Measurements from ENCODE around the gene UGT1A10. TPM values are rescaled to one million over a fixed set of nuclear protein-coding genes. Genes with fewer than 3 reads are reported as not detected.
A peak's percentile ranks its signal among the peaks of the same experiment; 100 is the strongest.
"Not testable (repeated sequence)": the region's sequence is repeated elsewhere in the genome, so short reads cannot be mapped to it uniquely, and the experiment has no call there.

UGT1A10 gene
- total and polyA plus RNA-seq, 3 experiments from 2014 or later = not detected

DNA sequence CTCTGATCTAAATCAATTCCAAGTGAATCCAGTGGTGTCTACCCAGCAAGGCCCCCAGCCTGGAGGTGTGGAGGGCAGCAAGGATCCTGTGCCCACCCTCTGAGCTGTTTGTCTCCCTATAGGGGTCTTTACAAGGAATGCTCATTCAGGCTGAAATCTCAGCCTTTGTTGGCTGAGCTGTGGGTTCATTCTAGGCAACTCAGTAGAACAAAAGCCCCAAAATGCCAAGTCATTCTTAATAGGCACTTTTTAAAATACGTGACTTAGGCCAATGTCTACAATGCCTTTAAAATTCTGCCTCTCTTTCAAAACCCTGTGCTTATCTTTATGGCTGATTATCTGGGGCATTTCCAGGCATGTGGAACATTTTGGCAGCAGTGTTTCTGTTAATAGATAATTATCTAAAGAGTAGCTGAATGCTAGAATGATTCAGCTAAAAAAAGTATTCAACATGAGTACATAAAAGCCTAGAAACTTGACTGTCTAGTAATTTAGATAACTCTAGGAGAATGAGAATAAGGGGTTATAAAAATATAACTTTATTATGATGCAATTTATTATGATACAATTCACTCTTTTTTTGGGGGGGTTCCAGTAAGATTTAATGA, 63.9 kb downstream of the UGT1A10 start:
- Mint-ChIP-seq H3K27ac (no peak overlapping the region), H3K27me3 (peaks cover 12 to 25% of the 10 kb centered on the region in 2 donors), H3K36me3 (peaks cover 0 to 2% (median 0%) of the 10 kb centered on the region in 3 donors), H3K4me1 (no peaks in the 10 kb centered on the region), H3K9me3 (peaks cover 0 to 6% (median 4%) of the 10 kb centered on the region in 5 donors), H3K4me3 (no peak overlapping the region)
- no peak for DNase-seq
- no peaks in the 10 kb centered on the region for H3K27me3 ChIP-seq (ENCODE audit: insufficient read depth, low read length, poor library complexity, severe bottlenecking)
- CTCF ChIA-PET = no interaction called here
- H3K9me3 ChIP-seq (ENCODE audit: low read length) = no peaks in the 10 kb centered on the region
- no peak overlapping the region for H3K4me3 ChIP-seq (ENCODE audit: low read length)
- POLR2A ChIA-PET = no interaction called here
- no peaks in the 10 kb centered on the region for H3K4me1 ChIP-seq (ENCODE audit: insufficient read depth, low read length)
- H3K27ac ChIP-seq (ENCODE audit: low read depth, low read length) = peak overlapping the region; percentile 2
- H3K36me3 ChIP-seq (ENCODE audit: insufficient read depth, low read length) = no peaks in the 10 kb centered on the region

GRCh38 chr2:233700842-233701241, 64.6 kb downstream of the UGT1A10 start:
- H3K4me3 Mint-ChIP-seq; H3K4me3 ChIP-seq (ENCODE audit: low read length); CTCF ChIA-PET; H3K4me1 Mint-ChIP-seq; H3K4me1 ChIP-seq (ENCODE audit: insufficient read depth, low read length); DNase-seq; H3K36me3 ChIP-seq (ENCODE audit: insufficient read depth, low read length); H3K36me3 Mint-ChIP-seq; POLR2A ChIA-PET; H3K27ac ChIP-seq (ENCODE audit: low read depth, low read length); H3K9me3 ChIP-seq (ENCODE audit: low read length); H3K9me3 Mint-ChIP-seq; H3K27me3 ChIP-seq (ENCODE audit: insufficient read depth, low read length, poor library complexity, severe bottlenecking); H3K27ac Mint-ChIP-seq: not testable (repeated sequence)
- H3K27me3 Mint-ChIP-seq = peaks cover 15 to 30% of the 10 kb centered on the region in 2 donors

GRCh38 chr2:233702238-233702637, 66.0 kb downstream of the UGT1A10 start:
- Mint-ChIP-seq H3K27me3 (peaks cover 17 to 29% of the 10 kb centered on the region in 2 donors), H3K4me1 (no peaks in the 10 kb centered on the region), H3K4me3 (no peak overlapping the region), H3K9me3 (peaks cover 0 to 6% (median 4%) of the 10 kb centered on the region in 5 donors), H3K27ac (no peak overlapping the region), H3K36me3 (peaks cover 0 to 2% (median 0%) of the 10 kb centered on the region in 3 donors)
- no peak for DNase-seq
- no peaks in the 10 kb centered on the region for H3K36me3 ChIP-seq (ENCODE audit: insufficient read depth, low read length)
- H3K4me1 ChIP-seq (ENCODE audit: insufficient read depth, low read length) = no peaks in the 10 kb centered on the region
- no peaks in the 10 kb centered on the region for H3K27me3 ChIP-seq (ENCODE audit: insufficient read depth, low read length, poor library complexity, severe bottlenecking)
- H3K27ac ChIP-seq (ENCODE audit: low read depth, low read length) = no peak overlapping the region
- CTCF ChIA-PET = no interaction called here
- no peak overlapping the region for H3K4me3 ChIP-seq (ENCODE audit: low read length)
- POLR2A ChIA-PET = no interaction called here
- H3K9me3 ChIP-seq (ENCODE audit: low read length) = no peaks in the 10 kb centered on the region

- H3K9me3 Mint-ChIP-seq = peaks cover 0 to 6% (median 4%) of the 10 kb centered on the region in 5 donors
- CTCF ChIA-PET = interaction anchor here (1.2 kb wide), 1 partner anchor 10 kb away, joined by 3 read pairs; no protein-coding TSS in a partner anchor
Observed at GRCh38 chr2:233705911-233706506, 69.8 kb downstream of the UGT1A10 start.

DNA sequence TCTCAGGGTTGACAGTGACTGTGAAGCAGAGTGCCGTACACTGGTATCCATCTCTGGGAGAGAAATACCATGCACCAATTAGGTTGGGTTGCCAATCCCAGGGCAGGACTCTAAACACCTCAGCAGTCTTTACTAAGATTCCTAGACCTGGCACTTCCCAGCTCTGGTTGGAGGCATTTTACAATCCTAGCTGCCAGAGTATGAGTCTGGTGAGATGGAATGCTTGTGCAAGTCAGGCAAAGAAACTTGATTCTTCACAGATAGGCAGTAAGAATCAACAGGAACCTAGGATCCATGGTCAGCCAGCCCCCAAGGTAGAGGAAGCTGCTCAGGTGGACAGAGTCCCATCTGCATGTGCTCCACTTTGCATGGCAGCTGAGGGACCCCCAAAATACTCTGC, 70.5 kb downstream of the UGT1A10 start:
- CTCF ChIA-PET = interaction anchor here (1.2 kb wide), 1 partner anchor 10 kb away, joined by 3 read pairs; no protein-coding TSS in a partner anchor
- H3K4me1 Mint-ChIP-seq = no peaks in the 10 kb centered on the region

More at GRCh38 chr2:233705911-233706506, 69.8 kb downstream of the UGT1A10 start:
- H3K27ac ChIP-seq (ENCODE audit: low read depth, low read length) = no peak overlapping the region
- POLR2A ChIA-PET = no interaction called here
- Mint-ChIP-seq H3K36me3 (peaks cover 0 to 2% (median 0%) of the 10 kb centered on the region in 3 donors), H3K27ac (no peak overlapping the region), H3K4me1 (no peaks in the 10 kb centered on the region), H3K27me3 (peaks cover 22 to 26% of the 10 kb centered on the region in 2 donors), H3K4me3 (no peak overlapping the region)
- DNase-seq = no peak
- no peaks in the 10 kb centered on the region for H3K4me1 ChIP-seq (ENCODE audit: insufficient read depth, low read length)
- no peaks in the 10 kb centered on the region for H3K36me3 ChIP-seq (ENCODE audit: insufficient read depth, low read length)
- no peaks in the 10 kb centered on the region for H3K9me3 ChIP-seq (ENCODE audit: low read length)
- H3K27me3 ChIP-seq (ENCODE audit: insufficient read depth, low read length, poor library complexity, severe bottlenecking) = no peaks in the 10 kb centered on the region
- no peak overlapping the region for H3K4me3 ChIP-seq (ENCODE audit: low read length)

DNA sequence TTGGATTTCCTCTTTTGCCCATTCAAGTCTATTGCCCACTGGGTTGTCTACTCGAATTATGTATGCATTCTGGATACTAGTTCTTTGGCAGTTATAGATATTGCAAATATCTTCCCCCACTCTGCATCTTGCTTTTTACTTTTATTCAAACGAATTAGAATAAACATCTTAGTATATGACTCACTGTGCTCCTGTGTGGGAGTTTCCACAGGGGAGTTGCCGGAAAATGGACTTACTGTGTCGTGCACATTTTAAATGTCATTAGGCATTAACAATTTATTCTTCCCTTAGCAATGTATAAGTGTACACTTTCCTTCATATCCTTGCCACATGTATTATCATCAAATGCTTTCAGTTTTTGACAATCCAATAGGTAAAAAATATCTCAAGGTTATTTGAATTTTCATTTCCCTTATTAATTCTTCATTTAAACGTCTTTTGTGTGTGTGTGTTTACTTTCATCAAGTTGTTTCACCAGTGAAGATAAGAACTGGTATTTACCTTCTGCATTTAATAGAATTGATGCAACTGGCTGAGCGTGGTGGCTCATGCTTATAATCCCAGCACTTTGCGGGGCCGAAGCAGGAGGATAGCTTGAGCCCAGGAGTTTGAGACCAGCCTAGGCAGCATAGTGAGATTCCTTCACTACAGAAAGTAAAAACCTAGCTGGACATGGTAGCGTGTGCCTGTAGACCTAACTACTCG, 71.8 kb downstream of the UGT1A10 start:
- Histone ChIP-seq H3K36me3 (ENCODE audit: insufficient read depth, low read length) (no peaks in the 10 kb centered on the region), H3K9me3 (ENCODE audit: low read length) (no peaks in the 10 kb centered on the region), H3K27me3 (ENCODE audit: insufficient read depth, low read length, poor library complexity, severe bottlenecking) (no peaks in the 10 kb centered on the region), H3K4me3 (ENCODE audit: low read length) (no peak overlapping the region), H3K27ac (ENCODE audit: low read depth, low read length) (no peak overlapping the region), H3K4me1 (ENCODE audit: insufficient read depth, low read length) (no peaks in the 10 kb centered on the region)
- no peak for DNase-seq
- peaks cover 0 to 6% (median 4%) of the 10 kb centered on the region in 5 donors for H3K9me3 Mint-ChIP-seq
- CTCF ChIA-PET = no interaction called here
- POLR2A ChIA-PET = no interaction called here
- no peak overlapping the region for H3K27ac Mint-ChIP-seq
- H3K4me3 Mint-ChIP-seq = no peak overlapping the region
- H3K27me3 Mint-ChIP-seq = peaks cover 24 to 38% of the 10 kb centered on the region in 2 donors
- peaks cover 0 to 2% (median 0%) of the 10 kb centered on the region in 3 donors for H3K36me3 Mint-ChIP-seq
- H3K4me1 Mint-ChIP-seq = no peaks in the 10 kb centered on the region

More for the DNA sequence above, 70.5 kb downstream of the UGT1A10 start:
- Mint-ChIP-seq H3K27me3 (peaks cover 22 to 32% of the 10 kb centered on the region in 2 donors), H3K4me3 (no peak overlapping the region), H3K36me3 (peaks cover 0 to 2% (median 0%) of the 10 kb centered on the region in 3 donors), H3K27ac (no peak overlapping the region), H3K9me3 (peaks cover 0 to 6% (median 4%) of the 10 kb centered on the region in 5 donors)
- Histone ChIP-seq H3K9me3 (ENCODE audit: low read length) (no peaks in the 10 kb centered on the region), H3K27ac (ENCODE audit: low read depth, low read length) (no peak overlapping the region), H3K36me3 (ENCODE audit: insufficient read depth, low read length) (no peaks in the 10 kb centered on the region), H3K4me1 (ENCODE audit: insufficient read depth, low read length) (no peaks in the 10 kb centered on the region), H3K4me3 (ENCODE audit: low read length) (no peak overlapping the region), H3K27me3 (ENCODE audit: insufficient read depth, low read length, poor library complexity, severe bottlenecking) (no peaks in the 10 kb centered on the region)
- no peak for DNase-seq
- POLR2A ChIA-PET = interaction anchor here (0.7 kb wide), 1 partner anchor 11 kb away, joined by 7 read pairs; no protein-coding TSS in a partner anchor

GRCh38 chr2:233708942-233709341, 72.7 kb downstream of the UGT1A10 start:
- H3K27ac Mint-ChIP-seq = no peak overlapping the region
- no peak overlapping the region for H3K4me3 Mint-ChIP-seq
- Histone ChIP-seq H3K4me3 (ENCODE audit: low read length) (no peak overlapping the region), H3K36me3 (ENCODE audit: insufficient read depth, low read length) (no peaks in the 10 kb centered on the region), H3K27ac (ENCODE audit: low read depth, low read length) (no peak overlapping the region), H3K27me3 (ENCODE audit: insufficient read depth, low read length, poor library complexity, severe bottlenecking) (no peaks in the 10 kb centered on the region), H3K4me1 (ENCODE audit: insufficient read depth, low read length) (no peaks in the 10 kb centered on the region), H3K9me3 (ENCODE audit: low read length) (no peaks in the 10 kb centered on the region)
- POLR2A ChIA-PET = no interaction called here
- peaks cover 0 to 5% (median 4%) of the 10 kb centered on the region in 5 donors for H3K9me3 Mint-ChIP-seq
- H3K36me3 Mint-ChIP-seq = peaks cover 0 to 2% (median 0%) of the 10 kb centered on the region in 3 donors
- peaks cover 25 to 46% of the 10 kb centered on the region in 2 donors for H3K27me3 Mint-ChIP-seq
- H3K4me1 Mint-ChIP-seq = no peaks in the 10 kb centered on the region
- CTCF ChIA-PET = no interaction called here
- no peak for DNase-seq
